ENCODE measurements around the gene PI4KA.

PI4KA gene

GRCh38 chr22:20792221-20792965 is 66.2 kb downstream of the PI4KA start:
- DNase-seq, result no peak

GRCh38 chr22:20788627-20789344 is 69.8 kb downstream of the PI4KA start:
- no peak for DNase-seq

GRCh38 chr22:20787746-20788626 is 70.6 kb downstream of the PI4KA start:
- no peak for DNase-seq

DNA sequence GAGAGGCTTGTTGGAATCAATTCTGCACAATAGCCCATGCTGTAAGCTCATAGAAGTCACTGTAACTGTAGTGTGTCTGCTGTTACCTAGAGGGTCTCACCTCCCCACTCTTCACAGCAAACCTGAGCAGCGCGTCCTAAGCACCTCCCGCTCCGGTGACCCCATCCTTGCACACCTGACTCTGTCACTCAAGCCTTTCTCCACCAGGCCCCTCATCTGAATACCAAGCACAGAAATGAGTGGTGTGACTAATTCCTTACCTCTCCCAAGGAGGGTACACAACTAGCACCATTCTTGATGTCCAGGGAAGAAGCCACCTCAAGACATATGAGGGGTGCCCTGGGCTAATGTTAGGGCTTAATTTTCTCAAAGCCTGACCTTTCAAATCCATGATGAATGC is 71.4 kb downstream of the PI4KA start:
- DNase-seq, result no peak

DNA sequence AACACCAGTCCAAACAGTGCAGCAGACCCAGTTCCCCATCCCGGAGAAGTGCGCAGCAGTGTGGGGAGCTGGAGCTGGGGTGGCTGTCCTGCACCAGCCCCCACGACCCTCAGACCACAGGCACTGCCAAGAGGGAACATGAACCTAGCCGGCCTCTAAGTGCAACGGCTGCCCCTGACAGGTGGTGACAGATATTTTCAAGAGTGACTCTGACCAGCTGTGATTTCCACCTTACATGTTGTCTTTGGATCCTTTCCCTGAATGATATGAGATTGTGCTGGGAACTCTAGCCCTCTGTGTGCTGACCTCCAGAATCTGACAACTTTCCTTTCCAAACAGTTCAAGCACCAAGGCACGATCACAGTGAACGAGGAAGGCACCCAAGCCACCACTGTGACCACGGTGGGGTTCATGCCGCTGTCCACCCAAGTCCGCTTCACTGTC is 72.1 kb downstream of the PI4KA start:
- no peak for DNase-seq

- DNase-seq, result no peak
Observed at GRCh38 chr22:20786048-20786447, 72.6 kb downstream of the PI4KA start.

DNA sequence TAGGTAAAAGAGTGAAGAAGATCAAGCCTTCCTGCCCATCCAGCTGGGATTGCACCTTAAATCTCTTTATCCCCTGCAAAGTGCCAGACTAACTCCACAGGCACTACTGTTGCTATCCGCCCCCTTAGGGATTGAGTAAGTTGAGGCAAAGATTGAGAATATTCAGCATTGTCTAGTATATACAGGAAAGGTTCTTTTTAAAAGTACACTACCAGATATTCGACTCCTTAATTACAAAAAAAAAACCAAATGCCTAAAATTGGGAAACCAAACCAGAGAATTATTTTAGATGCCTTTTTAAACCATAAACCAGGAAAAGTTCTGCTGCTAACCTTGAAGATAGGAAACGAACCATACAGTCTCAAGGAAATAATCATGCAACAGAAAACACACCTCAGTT is 73.2 kb downstream of the PI4KA start:
- no peak for DNase-seq

DNA sequence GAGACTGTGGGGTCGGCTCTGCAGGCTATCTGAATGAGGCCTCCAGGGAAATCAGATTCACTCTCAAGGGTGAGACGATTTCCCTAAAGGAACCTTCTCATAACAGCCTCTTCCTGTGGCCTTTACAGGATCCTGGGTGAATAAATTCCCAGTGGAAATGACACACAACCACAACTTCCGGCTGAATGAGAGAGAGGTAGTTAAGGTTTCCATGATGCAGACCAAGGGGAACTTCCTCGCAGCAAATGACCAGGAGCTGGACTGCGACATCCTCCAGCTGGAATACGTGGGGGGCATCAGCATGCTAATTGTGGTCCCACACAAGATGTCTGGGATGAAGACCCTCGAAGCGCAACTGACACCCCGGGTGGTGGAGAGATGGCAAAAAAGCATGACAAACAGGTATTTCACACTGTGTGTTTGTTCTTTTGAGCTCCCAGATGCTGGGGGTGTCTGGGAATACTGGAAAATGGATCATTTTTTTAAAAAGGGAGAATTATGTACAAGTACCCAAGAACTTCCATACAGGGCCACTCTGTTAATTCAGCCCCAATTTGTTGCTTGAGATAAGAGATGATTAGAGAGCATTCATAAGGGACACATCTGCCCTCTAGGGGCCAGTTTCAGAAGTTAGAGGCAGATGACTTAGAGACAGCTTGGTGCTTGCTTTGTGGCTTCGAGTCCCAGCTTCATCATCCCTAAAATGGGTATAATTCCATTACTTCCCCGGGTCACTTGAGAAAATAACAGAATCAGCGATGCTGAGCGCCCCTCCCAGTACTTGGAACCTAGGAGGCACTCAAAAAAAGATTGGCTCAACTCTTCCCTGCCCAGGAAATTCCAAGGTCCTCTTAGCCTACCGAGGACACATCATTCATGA is 74.5 kb downstream of the PI4KA start:
- no peak for DNase-seq

DNA sequence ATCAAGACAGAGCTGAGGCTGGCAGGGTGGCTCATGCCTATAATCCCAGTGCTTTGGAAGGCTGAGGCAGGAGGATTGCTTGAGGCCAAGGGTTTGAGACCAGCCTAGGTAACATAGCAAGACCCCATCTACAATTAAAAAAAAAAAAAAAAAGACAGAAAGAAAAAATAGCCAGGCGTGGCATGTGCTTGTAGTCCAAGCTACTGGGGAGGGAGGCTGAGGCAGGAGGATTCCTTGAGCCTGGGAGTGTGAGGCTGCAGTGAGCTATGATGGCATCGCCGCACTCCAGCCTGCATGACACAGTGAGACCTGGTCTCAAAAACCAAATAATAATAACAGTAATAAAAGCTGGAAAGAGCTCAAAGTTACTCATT is 75.3 kb downstream of the PI4KA start:
- DNase-seq, result no peak

GRCh38 chr22:20782596-20783299 is 75.9 kb downstream of the PI4KA start:
- no peak for DNase-seq

DNA sequence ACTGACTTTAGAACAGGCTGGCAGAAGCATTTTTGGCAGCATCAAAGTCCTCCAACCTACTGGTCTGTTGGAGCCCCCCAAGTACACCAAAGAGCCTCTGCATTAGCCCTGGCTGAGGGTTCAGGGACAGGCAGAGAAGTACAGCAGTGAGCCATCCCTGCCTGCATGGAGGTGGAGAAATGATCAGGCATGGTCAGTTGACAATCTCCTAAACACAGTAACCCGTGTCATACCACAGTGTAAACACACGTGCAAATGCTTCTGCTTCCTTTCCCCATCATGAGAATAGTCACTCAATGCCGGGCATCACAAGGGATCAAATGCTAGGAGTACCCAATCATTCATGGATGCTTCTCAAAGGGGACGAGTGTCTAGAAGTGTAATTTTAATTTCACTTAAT is 76.5 kb downstream of the PI4KA start:
- DNase-seq, result no peak

DNA sequence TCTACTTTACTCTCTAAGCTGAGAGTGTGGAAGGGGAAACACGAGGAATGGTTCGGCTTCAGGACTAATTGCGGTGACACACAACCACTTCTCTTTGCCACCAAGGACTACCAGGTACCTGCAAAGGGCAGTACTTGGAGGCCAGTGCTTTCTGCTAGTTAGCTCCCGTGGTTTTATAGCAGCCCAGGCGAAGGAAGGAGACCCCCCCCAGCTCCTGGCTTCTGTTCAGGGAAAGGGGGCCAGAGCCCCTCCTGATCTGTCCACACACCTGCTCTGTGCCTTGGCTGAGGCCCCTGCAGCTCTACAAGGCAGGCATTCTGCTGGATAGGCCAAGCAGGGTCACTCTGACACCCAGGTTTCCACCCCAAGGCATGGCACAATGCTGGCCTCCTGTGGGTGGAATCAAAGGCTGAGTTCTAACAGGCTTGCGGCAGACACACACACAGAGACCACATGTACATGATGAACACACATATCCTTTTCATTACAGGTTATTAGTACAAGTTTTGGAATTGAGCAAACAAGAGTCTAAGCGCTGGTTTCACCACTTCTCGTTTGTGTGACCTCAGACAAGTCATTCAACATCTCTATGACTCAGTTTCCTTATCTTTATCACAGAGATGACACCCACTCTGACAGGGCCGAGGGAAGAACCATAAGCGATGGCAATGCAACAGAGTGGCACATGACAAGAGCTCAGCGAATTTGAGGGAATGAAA is 77.2 kb downstream of the PI4KA start:
- no peak for DNase-seq

- DNase-seq, result no peak
Observed at GRCh38 chr22:20779818-20780158, 78.8 kb downstream of the PI4KA start.

DNA sequence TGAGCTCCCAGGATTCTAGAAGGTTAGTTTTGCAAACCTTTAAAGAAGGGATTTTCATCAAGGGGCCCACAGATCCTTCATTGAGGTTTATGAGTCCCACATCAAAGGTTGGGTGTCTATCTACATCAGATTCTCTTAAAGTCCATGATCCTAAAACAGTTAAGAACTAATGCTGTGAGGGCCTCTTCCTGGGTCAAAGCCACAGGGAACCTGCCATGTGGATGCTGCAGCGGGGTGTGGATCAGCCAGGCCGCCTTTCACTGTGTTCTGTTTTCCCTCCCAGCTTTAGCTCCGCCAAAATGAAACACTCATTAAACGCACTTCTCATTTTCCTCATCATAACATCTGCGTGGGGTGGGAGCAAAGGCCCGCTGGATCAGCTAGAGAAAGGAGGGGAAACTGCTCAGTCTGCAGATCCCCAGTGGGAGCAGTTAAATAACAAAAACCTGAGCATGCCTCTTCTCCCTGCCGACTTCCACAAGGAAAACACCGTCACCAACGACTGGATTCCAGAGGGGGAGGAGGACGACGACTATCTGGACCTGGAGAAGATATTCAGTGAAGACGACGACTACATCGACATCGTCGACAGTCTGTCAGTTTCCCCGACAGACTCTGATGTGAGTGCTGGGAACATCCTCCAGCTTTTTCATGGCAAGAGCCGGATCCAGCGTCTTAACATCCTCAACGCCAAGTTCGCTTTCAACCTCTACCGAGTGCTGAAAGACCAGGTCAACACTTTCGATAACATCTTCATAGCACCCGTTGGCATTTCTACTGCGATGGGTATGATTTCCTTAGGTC is 79.4 kb downstream of the PI4KA start:
- no peak for DNase-seq

DNA sequence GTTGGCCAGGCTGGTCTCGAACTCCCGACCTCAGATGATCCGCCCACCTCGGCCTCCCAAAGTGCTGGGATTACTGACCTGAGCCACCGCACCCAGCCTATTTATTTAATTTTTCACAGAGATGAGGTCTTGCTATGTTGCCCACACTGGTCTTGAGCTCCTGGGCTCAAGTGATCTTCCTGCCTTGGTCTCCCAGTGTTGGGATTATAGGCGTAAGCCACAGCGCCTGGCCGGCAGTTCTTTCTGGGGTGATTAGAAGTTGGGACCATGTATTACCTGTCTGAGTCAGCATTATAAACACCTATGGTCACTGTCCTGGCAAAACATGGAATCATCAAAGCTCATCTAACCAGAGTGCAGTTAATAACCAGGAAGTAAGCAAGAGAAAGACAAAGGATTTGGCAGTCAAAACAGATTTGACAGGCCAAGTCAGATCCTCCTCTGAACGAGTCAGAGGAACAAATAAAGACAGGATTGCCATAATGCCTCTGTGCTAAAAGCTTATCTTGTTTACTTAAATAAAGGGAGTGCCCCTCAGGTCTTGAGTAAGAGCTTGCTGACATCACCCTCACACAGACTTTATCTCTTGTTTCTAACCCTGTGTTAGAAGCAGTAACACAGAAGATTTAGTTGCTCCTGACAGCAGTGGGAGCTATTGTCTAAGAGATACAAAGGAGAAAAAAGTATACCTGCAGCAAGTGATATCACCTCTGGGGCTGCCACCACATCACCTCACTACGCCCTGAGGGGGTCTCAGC is 81.0 kb downstream of the PI4KA start:
- peak; percentile 14 for DNase-seq

GRCh38 chr22:20776624-20777405 is 81.8 kb downstream of the PI4KA start:
- no peak for DNase-seq

DNA sequence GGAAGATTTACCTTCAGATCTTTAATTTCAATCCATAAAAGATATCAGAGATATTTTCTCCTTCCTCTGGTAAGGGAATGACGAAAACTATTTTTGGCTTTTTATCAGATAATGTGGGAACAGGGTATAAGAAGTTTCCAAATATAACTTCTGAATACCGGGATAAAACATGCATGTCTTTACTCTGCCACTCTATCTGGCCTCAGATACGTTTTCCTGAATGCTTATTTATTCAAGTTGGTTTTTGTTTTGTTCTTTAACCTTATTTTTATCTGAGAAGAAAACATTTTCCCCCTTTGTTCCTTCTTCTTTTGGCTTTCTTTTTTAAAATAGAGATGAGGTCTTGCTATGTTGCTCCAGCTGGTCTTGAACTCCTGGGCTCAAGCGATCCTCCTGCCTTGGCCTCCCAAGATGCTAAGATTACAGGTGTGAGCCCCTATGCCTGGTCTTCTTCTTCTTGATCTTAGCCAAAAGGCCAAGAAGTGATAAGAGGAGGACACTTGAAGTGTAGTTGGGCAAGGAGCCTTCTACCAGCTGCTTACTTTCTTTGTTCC is 83.2 kb downstream of the PI4KA start:
- no peak for DNase-seq

DNA sequence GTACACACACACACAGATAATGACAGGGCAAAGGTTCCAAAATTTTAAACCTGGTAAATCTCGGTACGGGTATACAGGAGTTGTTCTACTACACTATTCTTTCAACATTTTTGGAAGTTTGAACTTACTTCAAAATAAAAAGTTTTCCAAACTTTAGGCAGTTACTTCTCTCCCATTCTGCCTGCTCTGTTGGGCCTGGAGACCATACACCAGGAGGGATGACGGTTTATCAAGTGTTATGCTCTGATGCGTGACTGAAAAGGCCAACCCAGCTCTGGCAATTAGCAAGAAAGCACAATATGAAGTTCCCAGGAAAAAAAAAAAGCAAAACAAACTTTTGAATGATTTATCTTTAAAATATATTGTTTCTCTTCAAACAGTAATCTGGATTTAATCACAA is 83.7 kb downstream of the PI4KA start:
- DNase-seq, result no peak
